ENCODE results near the gene SKI. TPM values are rescaled to one million over a fixed set of nuclear protein-coding genes. Genes with fewer than 3 reads are reported as not detected.

SKI gene
- total RNA-seq, 2 experiments from 2014 or later, result 4.7 to 11.7 TPM

GRCh38 chr1:2337081-2337480 is 109.0 kb downstream of the SKI start:
- Histone ChIP-seq H3K4me3 (ENCODE audit: low read depth, low read length, poor library complexity, severe bottlenecking) (no peak overlapping the region), H3K9me3 (ENCODE audit: low read length) (no peaks in the 10 kb centered on the region), H4K20me1 (ENCODE audit: insufficient read depth, low read length) (no peaks in the 10 kb centered on the region), H3K4me2 (ENCODE audit: low read length) (no peak overlapping the region), H3K27ac (ENCODE audit: low read depth, low read length, poor library complexity, severe bottlenecking) (no peak overlapping the region), H3K4me1 (ENCODE audit: insufficient read depth, low read length, poor library complexity, severe bottlenecking) (no peaks in the 10 kb centered on the region), H3K79me2 (ENCODE audit: insufficient read depth, low read depth, low read length) (no peaks in the 10 kb centered on the region), H3K36me3 (ENCODE audit: insufficient read depth, low read length) (no peaks in the 10 kb centered on the region), H3K9me2 (ENCODE audit: insufficient read depth, low read length) (no peaks in the 10 kb centered on the region), H2AFZ (ENCODE audit: low read length) (no peak overlapping the region)
- TF ChIP-seq EZH2phosphoT487 (IDR thresholded peaks at IDR 0.05; ENCODE audit: borderline replicate concordance, low read depth, low read length), result no peak
- TF ChIP-seq, protein P1, sequence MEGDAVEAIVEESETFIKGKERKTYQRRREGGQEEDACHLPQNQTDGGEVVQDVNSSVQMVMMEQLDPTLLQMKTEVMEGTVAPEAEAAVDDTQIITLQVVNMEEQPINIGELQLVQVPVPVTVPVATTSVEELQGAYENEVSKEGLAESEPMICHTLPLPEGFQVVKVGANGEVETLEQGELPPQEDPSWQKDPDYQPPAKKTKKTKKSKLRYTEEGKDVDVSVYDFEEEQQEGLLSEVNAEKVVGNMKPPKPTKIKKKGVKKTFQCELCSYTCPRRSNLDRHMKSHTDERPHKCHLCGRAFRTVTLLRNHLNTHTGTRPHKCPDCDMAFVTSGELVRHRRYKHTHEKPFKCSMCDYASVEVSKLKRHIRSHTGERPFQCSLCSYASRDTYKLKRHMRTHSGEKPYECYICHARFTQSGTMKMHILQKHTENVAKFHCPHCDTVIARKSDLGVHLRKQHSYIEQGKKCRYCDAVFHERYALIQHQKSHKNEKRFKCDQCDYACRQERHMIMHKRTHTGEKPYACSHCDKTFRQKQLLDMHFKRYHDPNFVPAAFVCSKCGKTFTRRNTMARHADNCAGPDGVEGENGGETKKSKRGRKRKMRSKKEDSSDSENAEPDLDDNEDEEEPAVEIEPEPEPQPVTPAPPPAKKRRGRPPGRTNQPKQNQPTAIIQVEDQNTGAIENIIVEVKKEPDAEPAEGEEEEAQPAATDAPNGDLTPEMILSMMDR (conservative IDR thresholded peaks at IDR 0.05; ENCODE audit: low read length), result no peak
- no peak for DNase-seq (ENCODE audit: low spot score)
- CTCF ChIA-PET (ENCODE audit: unreplicated experiment), result no interaction called here
- POLR2A ChIA-PET, result no interaction called here
- no TSS peak for BruUV-seq (replicated peaks)
- intact Hi-C loops (cut with micrococcal nuclease; ENCODE audit: unreplicated experiment), result no loop called here

DNA sequence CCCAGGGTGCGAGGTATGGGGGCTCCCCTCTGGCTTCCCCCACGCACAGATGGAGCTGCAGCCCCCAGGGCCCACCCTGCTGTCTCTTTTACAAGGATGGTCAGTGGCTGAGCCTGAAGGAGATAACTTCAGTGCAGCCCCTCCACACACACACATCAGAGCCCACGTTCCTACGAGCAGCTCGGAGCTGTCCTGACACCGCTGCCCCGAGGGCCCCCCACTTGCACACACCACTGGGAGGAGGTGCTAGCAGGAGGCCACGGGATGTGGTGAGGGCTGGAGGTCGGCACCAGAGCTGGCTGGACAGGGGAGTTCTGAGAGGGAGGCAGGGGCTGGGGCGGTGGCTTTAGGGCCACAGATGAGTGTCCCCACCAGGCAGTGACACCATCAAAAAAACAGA is 109.4 kb downstream of the SKI start:
- CTCF ChIA-PET (ENCODE audit: unreplicated experiment), result no interaction called here
- H2AFZ ChIP-seq (ENCODE audit: low read length), result no peak overlapping the region

More for the DNA sequence above, 109.4 kb downstream of the SKI start:
- Histone ChIP-seq H3K9me2 (ENCODE audit: insufficient read depth, low read length) (no peaks in the 10 kb centered on the region), H3K4me2 (ENCODE audit: low read length) (no peak overlapping the region), H3K4me3 (ENCODE audit: low read depth, low read length, poor library complexity, severe bottlenecking) (no peak overlapping the region), H3K27ac (ENCODE audit: low read depth, low read length, poor library complexity, severe bottlenecking) (no peak overlapping the region), H3K4me1 (ENCODE audit: insufficient read depth, low read length, poor library complexity, severe bottlenecking) (no peaks in the 10 kb centered on the region), H3K36me3 (ENCODE audit: insufficient read depth, low read length) (no peaks in the 10 kb centered on the region), H3K9me3 (ENCODE audit: low read length) (no peaks in the 10 kb centered on the region), H3K79me2 (ENCODE audit: insufficient read depth, low read depth, low read length) (no peaks in the 10 kb centered on the region), H4K20me1 (ENCODE audit: insufficient read depth, low read length) (no peaks in the 10 kb centered on the region)
- BruUV-seq (replicated peaks), result no TSS peak
- TF ChIP-seq, protein P1 (conservative IDR thresholded peaks at IDR 0.05; ENCODE audit: low read length), result no peak
- TF ChIP-seq EZH2phosphoT487 (IDR thresholded peaks at IDR 0.05; ENCODE audit: borderline replicate concordance, low read depth, low read length), result no peak
- intact Hi-C loops (cut with micrococcal nuclease; ENCODE audit: unreplicated experiment), result no loop called here
- no peak for DNase-seq (ENCODE audit: low spot score)
- POLR2A ChIA-PET, result no interaction called here

All from OCI-LY7 (cell line).